CD14-positive monocyte (primary cell): ENCODE measurements around the gene NAGPA. TPM values are rescaled to one million over a fixed set of nuclear protein-coding genes. Genes with fewer than 3 reads are reported as not detected.

Experiments used
- DNase-seq, 3 donors: peaks; one replicate each; pipeline ENCODE4 v3.0.0-alpha.2; 2011 to 2022
- H2AFZ ChIP-seq: 2 replicates; pipeline ENCODE4 v1.6.0; 2012; ENCODE audit warnings: mild to moderate bottlenecking, low read depth, low read length, inconsistent platforms; ENCODE audit not compliant: insufficient read depth, poor library complexity, severe bottlenecking
- H3K27ac ChIP-seq, 2 donors: 1 replicate in 1 of 2; 2 replicates in 1 of 2; pipeline ENCODE4 v1.5.1; 2012 to 2013; ENCODE audit warnings: low read length in 2 of 2, control low read depth in 1 of 2, inconsistent platforms in 1 of 2, low read depth in 1 of 2, mild to moderate bottlenecking in 1 of 2
- H3K27me3 ChIP-seq, 2 donors: one replicate each; pipeline versions ENCODE4 v1.6.0 to v1.6.1; 2011 to 2013; ENCODE audit warnings: low read length in 2 of 2; ENCODE audit not compliant: control insufficient read depth in 2 of 2, insufficient read depth in 2 of 2
- H3K36me3 ChIP-seq, 2 donors: replicated peaks in 1 of 2; 1 replicate in 1 of 2; 2 replicates in 1 of 2; pipeline versions ENCODE4 v1.5.1 to v1.6.1; 2012 to 2013; ENCODE audit warnings: low read length in 2 of 2, control low read depth in 1 of 2, inconsistent platforms in 1 of 2, mild to moderate bottlenecking in 1 of 2; ENCODE audit not compliant: insufficient read depth in 2 of 2, control insufficient read depth in 1 of 2
- H3K4me1 ChIP-seq, 2 donors: 1 replicate in 1 of 2; 2 replicates in 1 of 2; pipeline versions ENCODE4 v1.5.1 to v1.6.1; 2012 to 2013; ENCODE audit warnings: low read length in 2 of 2, control low read depth in 1 of 2, inconsistent platforms in 1 of 2, mild to moderate bottlenecking in 1 of 2, moderate library complexity in 1 of 2; ENCODE audit not compliant: insufficient read depth in 2 of 2, control insufficient read depth in 1 of 2
- H3K4me2 ChIP-seq: replicated peaks from 2 replicates; pipeline ENCODE3; 2012; ENCODE audit warnings: low read length, moderate library complexity, mild to moderate bottlenecking; ENCODE audit not compliant: poor library complexity, severe bottlenecking; ENCODE audit errors: extremely low read depth
- H3K4me3 ChIP-seq, 3 experiments: fragments of 200-600 bp in 1 of 3; sonication (generic) in 1 of 3; replicated peaks in 1 of 3; 1 replicate in 2 of 3; 2 replicates in 1 of 3; pipeline ENCODE4 v1.5.1; 2011 to 2013; ENCODE audit warnings: low read length in 3 of 3, mild to moderate bottlenecking in 3 of 3, control low read depth in 2 of 3, low read depth in 2 of 3, inconsistent platforms in 1 of 3, moderate library complexity in 1 of 3
- H3K79me2 ChIP-seq: 2 replicates; pipeline ENCODE4 v1.6.0; 2012; ENCODE audit warnings: mild to moderate bottlenecking, control low read depth, inconsistent platforms, low read length, moderate library complexity; ENCODE audit not compliant: insufficient read depth
- H3K9ac ChIP-seq: 2 replicates; pipeline ENCODE4 v1.6.0; 2017; ENCODE audit warnings: low read length, mild to moderate bottlenecking; ENCODE audit not compliant: insufficient read depth, poor library complexity, severe bottlenecking
- H3K9me3 ChIP-seq, 2 donors: replicated peaks in 1 of 2; 1 replicate in 1 of 2; 2 replicates in 1 of 2; pipeline versions ENCODE4 v1.5.1 to v1.6.1; 2012 to 2013; ENCODE audit warnings: low read length in 2 of 2, control low read depth in 1 of 2; ENCODE audit not compliant: control insufficient read depth in 1 of 2, insufficient read depth in 1 of 2
- H4K20me1 ChIP-seq: 2 replicates; pipeline ENCODE4 v1.6.0; 2012; ENCODE audit warnings: mild to moderate bottlenecking, low read length, control low read depth, moderate library complexity; ENCODE audit not compliant: insufficient read depth
- H3K27ac Mint-ChIP-seq, 7 donors: one replicate each; pipeline ENCODE4 v1.8.0; 2020; ENCODE audit warnings: mild to moderate bottlenecking in 7 of 7, mixed read lengths in 7 of 7, moderate library complexity in 6 of 7, inconsistent platforms in 2 of 7
- H3K27me3 Mint-ChIP-seq, 3 donors: one replicate each; pipeline ENCODE4 v1.8.0; 2021 to 2022; ENCODE audit warnings: low read depth in 3 of 3, mild to moderate bottlenecking in 3 of 3, mixed read lengths in 3 of 3, moderate library complexity in 3 of 3, inconsistent platforms in 1 of 3
- H3K36me3 Mint-ChIP-seq, 2 donors: one replicate each; pipeline ENCODE4 v1.8.0; 2020; ENCODE audit warnings: mixed read lengths in 2 of 2, inconsistent platforms in 1 of 2, mild to moderate bottlenecking in 1 of 2
- H3K4me1 Mint-ChIP-seq: one replicate; pipeline ENCODE4 v1.8.0; 2020; ENCODE audit warnings: mild to moderate bottlenecking, mixed read lengths
- H3K4me3 Mint-ChIP-seq, 2 donors: one replicate each; pipeline ENCODE4 v1.8.0; 2020; ENCODE audit warnings: mild to moderate bottlenecking in 2 of 2, mixed read lengths in 2 of 2, moderate library complexity in 1 of 2
- H3K9me3 Mint-ChIP-seq, 7 donors: one replicate each; pipeline ENCODE4 v1.8.0; 2020 to 2022; ENCODE audit warnings: mixed read lengths in 7 of 7, mild to moderate bottlenecking in 6 of 7, moderate library complexity in 6 of 7, inconsistent platforms in 2 of 7
- WGBS: methylation state at CpG from one replicate; pipeline ENCODE4 v1.1.5; 2013; ENCODE audit warnings: missing lambda C conversion rate; ENCODE audit not compliant: insufficient coverage; 5-methylcytosine and 5-hydroxymethylcytosine counted together
- intact Hi-C, 2 donors: fragments of 100-400 bp; cut with micrococcal nuclease; formaldehyde crosslinking; loops; one replicate each; pipeline versions ENCODE4 v1.15.0 to v1.15.1; 2023
- polyA plus RNA-seq, 3 donors: library from polyadenylated mRNA; depleted of rRNA in 1 of 3; unstranded in 2 of 3; stranded (reverse) in 1 of 3; fragments of 300-500 nt in 2 of 3; fragments of >200 nt in 1 of 3; fragmentation: Illumina TruSeq in 2 of 3; gene quantifications; 1 replicate in 2 of 3; 2 replicates in 1 of 3; pipeline ENCODE4 v1.2.3, GENCODE V29; 2012 to 2021
- TF ChIP-seq, protein P1 (sequence below): fragments of 200-600 bp; IDR thresholded peaks from one replicate; pipeline ENCODE4 v1.8.0; 2022; ENCODE audit warnings: antibody characterized with exemption, mild to moderate bottlenecking

NAGPA gene
- polyA plus RNA-seq, 3 donors: 44.1 to 51.5 (median 44.9) TPM

DNA sequence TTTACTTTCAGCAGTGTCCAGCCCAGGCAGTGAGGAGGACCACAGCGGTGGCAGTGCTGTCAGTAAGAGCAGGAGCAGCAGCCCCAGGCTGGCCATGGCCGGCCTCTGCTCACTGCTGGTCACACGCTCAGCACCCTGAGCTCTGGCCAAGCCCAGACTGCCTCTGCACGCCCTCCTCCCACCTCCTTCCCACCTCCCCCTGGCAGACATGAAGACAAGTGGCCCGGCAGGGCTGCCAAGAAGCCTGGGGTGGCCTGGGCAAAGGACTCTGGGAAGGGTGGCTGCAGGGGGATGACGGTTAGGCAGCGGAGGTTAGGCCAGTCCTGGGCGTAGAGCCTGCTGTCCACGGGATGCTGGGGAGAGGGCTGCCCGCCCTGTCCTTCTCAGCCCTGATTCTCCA, 32.1 kb upstream of the NAGPA start, which contains the start of gene C16orf89:
Gene C16orf89 (minus strand): TSS at position 144 of the 400 bp plus-strand sequence. CDS start 48 bp downstream, at position 96.
- H3K36me3 Mint-ChIP-seq: no peaks in the 10 kb centered on the region
- Histone ChIP-seq H4K20me1 (no peaks in the 10 kb centered on the region), H3K4me2 (no peak within 1 kb of the TSS), H3K27me3 (no peaks in the 10 kb centered on the region), H3K9me3 (no peaks in the 10 kb centered on the region), H3K79me2 (no peaks in the 10 kb centered on the region), H3K4me1 (no peaks in the 10 kb centered on the region), H2AFZ (peak within 1 kb of the TSS; percentile 29), H3K27ac (no peak within 1 kb of the TSS), H3K36me3 (no peaks in the 10 kb centered on the region), H3K4me3 (no peak within 1 kb of the TSS), H3K9ac (no peak within 1 kb of the TSS)
- no peak within 1 kb of the TSS for H3K4me3 Mint-ChIP-seq
- H3K9me3 Mint-ChIP-seq: peaks cover 0 to 3% (median 0%) of the 10 kb centered on the region in 7 donors
- H3K27ac Mint-ChIP-seq: peak within 1 kb of the TSS in 1 of 7 donors; percentile 18
- no peak for DNase-seq
- TF ChIP-seq, protein P1, sequence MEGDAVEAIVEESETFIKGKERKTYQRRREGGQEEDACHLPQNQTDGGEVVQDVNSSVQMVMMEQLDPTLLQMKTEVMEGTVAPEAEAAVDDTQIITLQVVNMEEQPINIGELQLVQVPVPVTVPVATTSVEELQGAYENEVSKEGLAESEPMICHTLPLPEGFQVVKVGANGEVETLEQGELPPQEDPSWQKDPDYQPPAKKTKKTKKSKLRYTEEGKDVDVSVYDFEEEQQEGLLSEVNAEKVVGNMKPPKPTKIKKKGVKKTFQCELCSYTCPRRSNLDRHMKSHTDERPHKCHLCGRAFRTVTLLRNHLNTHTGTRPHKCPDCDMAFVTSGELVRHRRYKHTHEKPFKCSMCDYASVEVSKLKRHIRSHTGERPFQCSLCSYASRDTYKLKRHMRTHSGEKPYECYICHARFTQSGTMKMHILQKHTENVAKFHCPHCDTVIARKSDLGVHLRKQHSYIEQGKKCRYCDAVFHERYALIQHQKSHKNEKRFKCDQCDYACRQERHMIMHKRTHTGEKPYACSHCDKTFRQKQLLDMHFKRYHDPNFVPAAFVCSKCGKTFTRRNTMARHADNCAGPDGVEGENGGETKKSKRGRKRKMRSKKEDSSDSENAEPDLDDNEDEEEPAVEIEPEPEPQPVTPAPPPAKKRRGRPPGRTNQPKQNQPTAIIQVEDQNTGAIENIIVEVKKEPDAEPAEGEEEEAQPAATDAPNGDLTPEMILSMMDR: no peak
- WGBS: 95% methylated on average over 5 of the region's 10 CpGs
- H3K27me3 Mint-ChIP-seq: peaks cover 2 to 12% (median 8%) of the 10 kb centered on the region in 3 donors
- intact Hi-C loops: no loop called here
- peaks cover 3% of the 10 kb centered on the region for H3K4me1 Mint-ChIP-seq

- H3K9ac ChIP-seq: no peak overlapping the region
- no peaks in the 10 kb centered on the region for H4K20me1 ChIP-seq
- DNase-seq: no peak
- TF ChIP-seq, protein P1: no peak
- no peaks in the 10 kb centered on the region for H3K9me3 Mint-ChIP-seq
- no peaks in the 10 kb centered on the region for H3K27me3 ChIP-seq
- H3K9me3 ChIP-seq: no peaks in the 10 kb centered on the region
- WGBS: 76% methylated on average over 5 of the region's 8 CpGs
- no peak overlapping the region for H3K4me3 Mint-ChIP-seq
- peaks cover 3% of the 10 kb centered on the region for H3K4me1 Mint-ChIP-seq
- no peak overlapping the region for H3K4me3 ChIP-seq
- intact Hi-C loops: no loop called here
- peaks cover 2 to 12% (median 8%) of the 10 kb centered on the region in 3 donors for H3K27me3 Mint-ChIP-seq
- H3K36me3 Mint-ChIP-seq: no peaks in the 10 kb centered on the region
- H3K27ac Mint-ChIP-seq: no peak overlapping the region
- H3K4me2 ChIP-seq: no peak overlapping the region
- H3K4me1 ChIP-seq: no peaks in the 10 kb centered on the region
- H3K27ac ChIP-seq: no peak overlapping the region
- no peaks in the 10 kb centered on the region for H3K79me2 ChIP-seq
- H2AFZ ChIP-seq: no peak overlapping the region
- no peaks in the 10 kb centered on the region for H3K36me3 ChIP-seq
These were observed 31.6 kb upstream of the NAGPA start for GRCh38 chr16:5065326-5065725.
